GM19239 (cell line): ENCODE data around the gene PDK3.

Experiments used
- DNase-seq: peaks from one replicate; pipeline ENCODE4 v3.0.0; 2011; ENCODE audit warnings: low spot score; ENCODE audit not compliant: insufficient read length
- FAIRE-seq: peaks from 2 replicates; lab custom pipeline; 2011; peaks lifted over from hg19 to GRCh38; lab: Jason Lieb, UNC

PDK3 gene

DNA sequence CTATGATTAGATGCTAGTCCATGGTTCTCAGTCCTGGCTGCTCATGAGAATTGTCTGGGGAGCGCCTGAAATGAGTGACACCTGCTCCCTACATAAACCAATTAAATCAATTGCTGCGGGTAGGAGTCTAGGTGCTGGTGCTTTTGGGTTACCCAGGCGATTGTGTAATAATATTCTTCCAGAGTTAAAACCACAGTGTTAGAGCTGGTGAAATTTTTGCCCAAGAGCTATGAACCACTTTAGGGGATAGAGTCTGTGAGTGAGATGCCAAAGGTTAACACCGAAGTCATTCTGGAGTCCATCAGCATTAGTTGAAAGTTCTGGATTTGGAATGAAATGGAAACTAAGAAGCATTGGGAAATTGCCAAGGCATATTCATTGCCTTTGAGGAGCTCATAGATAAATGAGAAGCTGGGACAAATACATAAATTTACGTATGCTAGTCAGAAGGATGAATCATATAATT lies 15.3 kb downstream of the PDK3 start:
- DNase-seq, result no peak
- FAIRE-seq, result peak; percentile 90

DNA sequence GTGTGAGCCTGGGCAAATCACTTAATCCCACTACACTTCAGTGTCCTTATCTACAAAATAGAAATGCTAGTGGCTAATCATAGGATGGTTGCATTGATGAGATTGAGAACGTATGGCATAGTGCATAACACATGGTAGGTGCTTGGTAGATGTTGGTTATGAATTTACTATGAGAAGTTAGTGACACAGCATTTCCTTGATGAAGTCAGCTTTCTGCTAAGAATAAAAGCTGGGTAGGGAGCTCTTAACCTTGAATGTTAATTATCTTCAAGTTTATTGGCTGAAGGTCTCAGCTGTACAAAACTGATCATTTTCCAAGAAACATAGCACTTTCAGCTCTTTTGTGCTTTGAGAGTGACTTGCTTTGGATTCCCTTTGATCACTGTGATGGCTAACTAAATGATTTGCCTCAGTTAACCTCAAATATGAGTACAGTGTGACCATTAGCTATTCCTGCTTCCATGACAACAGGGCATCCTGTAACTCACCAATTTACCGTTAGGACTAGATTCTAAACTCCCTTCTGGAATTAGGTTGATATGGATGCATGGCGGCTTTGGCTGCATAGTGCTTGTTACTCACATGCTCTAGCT lies 17.8 kb downstream of the PDK3 start:
- DNase-seq (no peak), FAIRE-seq (no peak)

DNA sequence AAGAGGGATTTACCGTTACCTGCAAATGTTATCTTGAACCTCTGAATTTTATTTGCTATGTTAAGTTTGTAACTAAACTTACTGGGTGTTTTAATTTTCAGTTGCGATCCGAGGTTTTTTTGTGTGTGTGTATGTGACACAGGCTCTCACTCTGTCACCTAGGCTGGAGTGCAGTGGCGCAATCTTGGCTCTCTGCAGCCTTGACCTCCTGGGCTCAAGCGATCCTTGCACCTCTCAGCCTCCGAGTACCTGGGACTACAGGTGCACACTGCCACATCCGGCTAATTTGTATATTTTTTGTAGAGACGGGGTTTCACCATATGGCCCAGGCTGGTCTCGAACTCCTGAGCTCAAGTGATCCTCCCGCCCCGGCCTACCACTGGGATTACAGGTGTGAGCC lies 18.5 kb downstream of the PDK3 start:
- no peak for DNase-seq
- no peak for FAIRE-seq

DNA sequence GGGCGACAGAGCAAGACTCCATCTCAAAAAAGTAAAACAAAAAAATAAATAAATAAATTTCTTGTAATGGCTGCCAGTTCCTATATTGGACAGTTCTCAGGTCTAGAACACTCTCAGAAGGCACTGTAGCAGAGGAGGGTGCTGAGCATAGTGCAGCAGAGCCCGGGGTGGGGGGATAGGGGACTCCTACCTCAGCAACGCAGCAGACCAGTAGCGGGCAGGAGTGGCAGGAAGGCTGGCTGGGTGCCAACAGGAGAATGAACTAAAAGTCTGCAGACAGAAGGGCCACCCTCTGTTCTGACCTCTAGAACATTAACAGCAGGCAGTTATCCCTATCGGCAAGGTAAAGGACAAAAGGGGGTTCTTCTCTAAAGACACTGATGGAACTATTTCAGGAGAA lies 20.2 kb downstream of the PDK3 start:
- no peak for FAIRE-seq
- no peak for DNase-seq

DNA sequence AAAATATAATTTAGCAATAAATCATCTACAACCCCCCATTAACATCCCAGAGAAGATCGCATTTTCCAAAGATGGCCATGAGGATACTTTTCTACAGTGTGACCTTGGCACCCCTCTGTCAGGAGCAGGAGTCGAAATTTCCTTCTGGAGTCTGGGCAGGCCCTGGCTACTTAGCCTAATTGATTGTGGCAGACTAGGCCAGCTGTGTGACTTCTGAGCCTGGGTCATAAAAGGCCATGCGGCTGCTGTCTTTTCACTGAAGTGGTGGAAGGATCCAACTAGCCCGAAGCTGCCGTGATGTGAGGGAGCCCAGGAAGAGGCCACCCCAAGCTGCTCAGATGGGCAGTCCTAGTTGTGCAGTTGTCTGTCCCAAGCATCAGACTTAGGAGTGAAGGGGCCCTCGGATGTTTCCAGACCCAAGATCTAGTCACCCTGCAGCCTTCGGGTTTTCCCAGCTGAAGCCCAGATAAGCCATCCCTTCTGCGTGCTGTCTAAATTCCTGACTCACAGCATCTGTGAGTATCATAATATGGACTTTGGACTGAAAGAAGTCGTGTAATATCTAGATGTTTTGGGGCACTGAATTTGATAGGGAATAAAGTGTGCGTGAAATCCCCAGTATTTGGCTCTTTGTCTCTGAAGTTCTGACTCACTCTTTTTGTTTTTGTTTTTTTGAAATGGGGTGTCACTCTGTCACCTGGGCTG lies 21.0 kb downstream of the PDK3 start:
- FAIRE-seq (no peak), DNase-seq (no peak)

DNA sequence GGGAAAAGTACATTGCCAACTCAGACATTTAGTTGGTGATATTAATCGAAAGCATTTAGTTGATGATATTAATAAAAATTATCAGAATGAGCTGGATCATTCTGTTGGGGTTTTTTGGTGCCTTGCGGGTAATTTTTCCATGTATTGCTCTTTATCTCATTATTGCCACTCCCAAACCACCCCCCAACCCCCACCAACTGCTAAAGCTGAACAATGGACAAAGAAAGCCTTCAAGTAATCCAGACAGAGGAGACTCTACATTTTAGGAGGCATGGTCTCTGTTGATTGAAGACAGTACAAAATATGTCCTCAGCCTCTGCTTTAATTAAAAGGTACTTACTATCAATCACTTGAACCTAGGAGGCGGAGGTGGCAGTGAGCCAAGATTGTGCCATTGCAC lies 22.5 kb downstream of the PDK3 start:
- FAIRE-seq (no peak), DNase-seq (no peak)

DNA sequence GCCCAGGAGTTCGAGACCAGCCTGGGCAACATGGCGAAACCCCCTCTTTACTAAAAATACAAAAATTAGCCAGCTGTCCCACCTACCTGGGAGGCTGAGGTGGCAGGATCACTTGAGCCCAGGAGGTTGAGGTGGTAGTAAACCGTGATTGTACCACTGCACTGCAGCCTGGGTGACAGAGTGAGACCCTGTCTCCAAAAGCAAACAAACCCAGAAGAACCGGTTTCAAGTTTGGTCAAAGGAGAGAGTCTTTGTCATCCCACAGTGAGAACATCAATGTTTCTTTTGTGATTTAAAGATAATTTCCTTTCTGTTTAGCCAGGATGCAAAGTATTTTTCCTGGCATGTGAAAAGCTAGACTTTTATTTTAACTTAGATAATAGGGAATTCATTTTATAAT lies 26.7 kb downstream of the PDK3 start:
- DNase-seq, result no peak

DNA sequence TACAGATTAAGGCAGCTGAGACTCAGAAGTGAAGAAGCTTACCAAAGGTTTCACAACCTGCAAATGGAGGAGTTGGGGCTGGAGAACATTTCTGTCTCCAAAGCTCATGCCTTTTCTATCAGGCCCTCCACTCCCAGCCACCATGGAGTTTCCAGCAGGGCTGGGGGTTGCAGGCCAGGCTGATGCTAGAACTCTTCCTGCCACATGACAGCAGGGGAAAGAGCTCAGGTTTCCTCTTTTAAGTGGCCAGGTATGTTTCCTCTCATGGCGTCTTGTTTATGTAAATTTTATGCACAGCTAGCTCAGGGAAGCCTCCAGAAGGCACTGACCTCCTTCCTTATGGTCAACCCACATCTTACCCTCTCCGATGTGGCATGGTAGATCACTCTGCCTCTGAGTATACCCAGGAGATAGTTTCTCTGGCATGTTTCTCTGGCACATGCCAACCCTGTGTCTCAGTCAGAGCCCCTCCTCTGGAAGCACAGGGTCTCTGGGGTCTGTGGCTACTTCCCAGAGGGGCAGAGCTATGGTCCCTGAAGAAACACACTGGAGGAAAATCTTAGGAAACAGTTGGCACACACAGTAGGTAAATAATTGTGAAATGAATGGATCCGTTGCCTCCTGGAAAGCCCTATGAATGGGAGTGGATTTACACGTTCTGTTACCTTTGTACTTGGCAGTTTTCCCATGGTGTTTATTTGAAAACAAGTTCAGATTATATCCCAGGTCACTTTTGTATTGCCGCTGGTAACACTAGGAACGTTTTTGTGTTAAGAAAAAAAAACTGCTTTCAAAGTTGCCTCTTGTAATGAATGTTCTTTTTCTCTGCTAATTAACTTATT lies 28.9 kb downstream of the PDK3 start:
- no peak for FAIRE-seq

More for the DNA sequence above, 26.7 kb downstream of the PDK3 start:
- no peak for FAIRE-seq

DNA sequence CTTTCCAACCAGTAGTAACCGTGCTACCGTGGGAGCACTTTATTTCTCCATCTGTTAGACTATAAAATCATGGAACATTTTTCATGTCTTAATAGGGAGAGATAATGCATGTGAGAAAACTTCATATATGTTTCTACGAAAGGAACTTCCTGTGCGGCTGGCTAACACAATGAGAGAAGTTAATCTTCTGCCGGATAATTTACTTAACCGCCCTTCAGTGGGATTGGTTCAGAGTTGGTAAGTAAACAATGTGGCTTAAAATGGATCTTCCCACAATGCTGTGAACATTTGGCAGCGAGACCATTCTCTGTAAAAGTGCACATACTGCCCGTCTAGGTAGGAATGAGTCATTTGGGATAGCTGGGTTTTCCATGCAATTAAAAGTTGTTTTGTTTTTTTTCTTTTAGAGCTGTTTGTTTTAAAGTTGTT lies 29.6 kb downstream of the PDK3 start:
- no peak for DNase-seq

More for the DNA sequence above, 28.9 kb downstream of the PDK3 start:
- DNase-seq, result no peak

DNA sequence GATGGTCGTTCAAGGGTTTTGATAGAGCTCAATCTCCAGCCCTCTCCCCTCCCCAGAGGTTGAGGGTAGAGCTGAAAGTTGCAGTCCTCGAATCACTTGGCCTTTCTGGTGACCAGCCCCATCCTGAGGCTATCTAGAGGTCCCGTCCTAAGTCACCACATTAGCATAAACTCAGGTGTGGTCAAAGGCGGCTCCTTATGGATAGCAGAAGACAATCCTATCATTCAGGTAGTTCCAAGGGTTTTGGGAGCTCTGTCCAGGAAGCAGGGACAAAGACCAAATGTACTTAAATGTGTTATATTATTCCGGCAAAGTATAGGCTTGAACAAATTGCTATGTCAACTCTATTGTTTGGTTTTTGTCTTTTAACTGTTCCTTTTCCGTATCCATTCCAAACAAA lies 30.6 kb downstream of the PDK3 start:
- DNase-seq (no peak), FAIRE-seq (no peak)

More for the DNA sequence above, 29.6 kb downstream of the PDK3 start:
- FAIRE-seq, result no peak

DNA sequence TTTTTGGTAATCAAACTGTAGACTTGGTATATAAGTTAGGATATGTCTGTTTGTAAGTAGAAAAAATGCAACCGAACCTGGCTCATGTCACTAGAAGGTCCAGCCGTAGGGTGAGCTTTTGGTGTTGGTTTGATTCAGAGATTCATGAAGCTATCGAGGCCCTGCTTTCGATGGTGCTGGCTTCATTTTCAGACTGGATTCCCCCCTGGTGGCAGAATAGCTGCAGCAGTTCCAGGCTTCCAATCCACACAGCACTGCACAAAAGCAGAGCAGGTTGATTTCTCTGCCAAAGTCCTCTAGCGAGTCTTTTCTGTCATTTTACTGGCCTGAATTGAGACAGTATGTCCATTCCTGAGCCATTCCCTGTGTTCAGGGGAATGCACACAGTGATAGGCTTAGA lies 33.1 kb downstream of the PDK3 start:
- FAIRE-seq, result peak; percentile 18
- no peak for DNase-seq

DNA sequence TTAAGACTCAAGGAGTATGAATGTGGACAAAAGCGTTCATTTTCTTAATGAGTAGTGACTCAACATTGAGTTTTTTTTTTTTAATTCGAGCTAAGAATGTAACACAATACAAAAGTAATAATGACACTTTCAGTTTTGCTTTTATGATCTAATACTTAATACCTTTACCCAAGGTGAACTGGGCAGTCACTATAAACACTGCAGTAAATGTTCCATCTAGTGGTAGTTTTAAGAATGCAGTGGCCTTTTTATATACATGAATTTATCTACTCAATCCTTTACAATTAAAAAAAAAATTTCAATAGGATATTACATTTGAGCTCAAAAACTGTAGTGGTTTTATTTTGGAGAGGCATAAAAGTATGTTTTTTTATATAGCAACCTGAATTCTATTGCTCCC lies 33.9 kb downstream of the PDK3 start:
- no peak for FAIRE-seq

DNA sequence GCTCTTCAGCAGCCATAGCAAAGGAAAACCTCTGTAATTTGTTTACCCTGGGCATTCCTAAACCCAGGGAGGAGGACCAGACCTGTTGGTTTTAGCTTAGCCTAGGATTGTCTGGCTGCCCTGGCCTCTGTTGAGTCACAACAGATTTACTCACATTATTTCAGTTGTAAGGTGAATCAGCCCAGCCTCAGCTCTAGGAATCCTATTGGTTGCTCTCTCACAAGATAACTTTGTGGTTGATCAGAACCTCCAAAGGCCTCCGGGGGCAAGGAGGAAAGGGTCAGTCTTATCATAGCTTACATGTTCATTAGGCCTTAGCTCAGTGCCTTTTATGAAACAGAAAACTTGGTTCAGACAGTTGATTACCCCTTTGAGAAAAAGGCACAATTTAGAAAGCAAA lies 41.0 kb downstream of the PDK3 start:
- FAIRE-seq (peak; percentile 86), DNase-seq (no peak)

More for the DNA sequence above, 33.9 kb downstream of the PDK3 start:
- no peak for DNase-seq

DNA sequence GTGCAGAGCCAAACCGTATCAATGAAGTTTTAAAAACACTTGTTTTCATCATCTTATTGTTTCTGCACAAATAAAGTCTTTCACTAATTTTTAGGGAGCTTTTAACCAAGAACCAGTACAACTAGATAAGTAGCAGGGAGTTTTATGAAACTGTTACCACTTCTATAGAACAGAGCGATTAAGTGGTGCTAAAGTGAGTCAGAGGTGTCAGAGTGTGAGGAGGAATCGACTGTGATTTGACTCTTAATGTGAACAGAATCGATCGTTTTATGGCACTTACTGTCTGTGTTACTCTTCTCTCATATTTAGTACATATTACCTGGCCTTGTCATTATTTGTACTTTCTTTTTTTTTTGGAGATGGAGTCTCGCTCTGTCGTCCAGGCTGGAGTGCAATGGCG lies 43.3 kb downstream of the PDK3 start:
- FAIRE-seq (no peak), DNase-seq (no peak)

DNA sequence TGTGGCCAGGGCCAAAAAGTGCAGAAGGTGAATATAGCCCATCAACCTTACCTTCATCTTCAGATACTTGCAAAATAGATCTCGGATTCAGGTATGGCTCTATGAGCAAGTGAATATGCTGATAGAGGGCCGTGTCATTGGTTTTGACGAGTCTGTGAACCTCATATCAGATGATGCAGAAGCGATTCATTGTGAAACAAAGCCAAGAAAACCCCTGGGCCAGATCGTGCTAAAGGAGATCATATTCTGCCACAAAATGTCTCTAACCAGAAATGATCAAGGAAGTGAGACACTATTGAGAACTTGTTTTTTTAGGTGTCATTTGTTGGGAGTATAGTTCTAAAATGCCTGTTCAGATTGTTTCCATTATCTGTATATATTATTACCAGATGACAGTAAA lies 48.3 kb downstream of the PDK3 start:
- no peak for DNase-seq

DNA sequence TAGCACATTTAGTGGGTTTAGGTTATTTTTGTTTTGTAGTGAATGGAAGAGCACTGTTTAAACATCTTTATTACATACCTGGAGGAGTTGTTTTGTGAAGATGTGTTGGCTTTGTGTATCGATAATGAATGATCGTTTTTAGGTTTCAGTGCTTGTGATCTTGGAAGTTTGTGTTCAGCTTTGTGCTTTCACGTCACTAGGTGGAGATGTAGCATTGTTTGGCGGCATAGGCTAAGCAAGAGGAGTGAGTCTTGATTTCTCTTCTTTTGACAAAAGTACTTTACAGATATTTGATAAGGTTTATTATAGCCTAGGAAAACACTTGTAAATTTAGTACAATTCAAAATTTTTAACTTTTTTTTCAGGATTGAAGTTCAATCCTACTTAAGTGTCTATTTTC lies 50.4 kb downstream of the PDK3 start:
- DNase-seq (no peak), FAIRE-seq (peak; percentile 80)

More for the DNA sequence above, 48.3 kb downstream of the PDK3 start:
- peak; percentile 95 for FAIRE-seq

DNA sequence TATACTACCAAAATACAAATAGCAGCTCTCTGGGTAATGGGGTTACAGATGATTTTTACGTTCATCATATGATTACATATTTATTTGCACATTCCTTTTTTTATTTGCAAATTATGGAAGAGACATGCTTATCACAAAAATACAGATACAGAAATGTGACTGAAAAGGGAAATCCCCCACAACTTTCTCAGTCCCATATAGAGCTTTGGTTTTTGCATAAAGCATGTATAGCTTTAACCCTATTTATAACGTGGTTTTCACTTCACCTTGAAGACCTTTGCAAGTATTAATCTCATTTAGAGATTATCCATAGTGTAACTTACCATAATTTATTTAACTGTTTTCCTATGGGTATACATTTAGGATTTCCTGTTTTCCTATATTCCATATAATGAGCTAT lies 55.4 kb downstream of the PDK3 start:
- FAIRE-seq (peak; percentile 90), DNase-seq (no peak)

DNA sequence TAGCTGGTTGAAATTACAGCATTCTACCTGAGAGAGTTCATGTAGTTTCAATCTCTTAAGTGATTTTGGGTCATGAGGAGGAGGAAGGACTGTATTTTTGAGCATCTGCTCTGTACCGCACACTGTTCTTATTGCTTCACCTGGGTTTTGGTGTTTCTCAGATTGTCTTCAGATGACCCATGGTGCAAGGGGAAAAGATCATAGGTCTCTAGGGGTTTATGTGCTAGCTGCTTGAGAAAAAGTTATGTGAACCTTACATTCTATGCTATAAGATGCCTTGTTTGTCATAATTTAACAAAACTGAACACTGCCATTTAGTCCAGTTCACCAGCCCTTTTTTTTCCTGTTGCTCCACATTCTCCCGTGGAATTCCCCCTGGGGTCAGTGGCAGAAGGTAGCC lies 60.4 kb downstream of the PDK3 start:
- FAIRE-seq, result no peak

DNA sequence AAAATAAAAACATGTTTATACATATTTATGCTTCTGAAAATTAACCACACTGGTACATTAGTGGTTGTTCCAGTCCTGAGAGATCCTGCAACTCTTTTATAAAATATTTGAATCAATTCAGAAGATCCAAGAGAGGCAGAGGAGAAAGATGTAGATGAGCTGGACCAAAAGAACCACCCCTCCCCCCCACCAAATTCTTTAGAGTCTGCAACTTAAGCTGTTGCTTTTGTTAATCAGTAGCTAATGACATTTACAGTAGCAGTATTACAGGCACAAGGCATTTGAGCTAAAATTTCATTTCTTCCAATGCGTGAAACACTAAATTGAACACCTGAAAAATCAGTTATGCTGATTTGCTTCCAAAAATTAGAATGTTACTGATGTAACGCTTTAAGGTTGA lies 61.5 kb downstream of the PDK3 start:
- FAIRE-seq, result no peak
- DNase-seq, result no peak

More for the DNA sequence above, 60.4 kb downstream of the PDK3 start:
- no peak for DNase-seq

DNA sequence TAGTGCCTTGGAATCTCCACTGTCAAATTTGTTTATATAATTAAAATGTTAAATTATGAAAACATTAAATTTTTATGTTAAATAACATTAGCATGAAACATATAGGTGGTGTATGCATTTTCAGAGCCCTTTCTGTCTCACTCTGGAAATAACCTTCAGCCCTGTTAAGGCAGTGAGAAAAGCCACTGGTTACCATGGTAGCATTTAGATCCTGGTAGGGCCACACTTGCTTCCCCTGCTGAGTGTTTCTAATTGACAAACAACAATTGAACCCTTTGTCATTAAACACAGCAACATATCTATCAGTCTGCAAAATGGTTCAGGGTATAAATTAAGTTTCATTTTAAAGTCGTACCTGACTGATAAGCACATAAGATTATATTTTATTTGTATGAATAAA lies 63.5 kb downstream of the PDK3 start:
- DNase-seq (no peak), FAIRE-seq (no peak)

DNA sequence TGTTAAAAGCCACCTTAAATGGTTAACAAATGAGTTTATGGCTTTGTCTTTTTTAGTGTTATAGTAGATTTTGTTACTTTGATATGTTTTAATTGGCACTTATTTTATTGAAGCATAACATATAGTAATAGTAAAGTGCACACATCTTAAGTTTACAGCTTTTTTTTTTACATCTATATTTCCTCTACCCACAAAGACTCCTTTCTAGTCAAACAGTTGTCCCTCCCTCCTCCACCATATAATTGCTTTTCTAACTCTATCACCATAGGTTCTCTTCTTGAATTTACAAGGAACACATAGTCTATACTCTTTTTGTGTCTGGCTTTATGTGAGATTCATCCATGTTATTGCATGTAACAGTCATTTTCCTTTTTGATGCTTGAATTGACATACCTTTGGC lies 71.5 kb downstream of the PDK3 start:
- FAIRE-seq, result no peak
- DNase-seq, result no peak
